GM12878 (cell line): ENCODE measurements around the gene SBDS. TPM values are rescaled to one million over a fixed set of nuclear protein-coding genes. Genes with fewer than 3 reads are reported as not detected.
A peak's percentile ranks its signal among the peaks of the same experiment; 100 is the strongest.
"Not testable (repeated sequence)": the region's sequence is repeated elsewhere in the genome, so short reads cannot be mapped to it uniquely, and the experiment has no call there.

Source experiments
- ATAC-seq: fragments of 200-7000 bp; cut with Tn5 transposase; 3 replicates; pipeline ENCODE4 v1.9.1; 2020; ENCODE audit warnings: mild to moderate bottlenecking, moderate library complexity
- BruUV-seq: library from RNA; stranded (reverse); fragments of 400-500 nt; replicated peaks from 2 replicates; lab custom pipeline; 2021; lab: Mats Ljungman, UMichigan
- CTCF ChIA-PET: fragments of 300-600 bp; sonication (Branson Sonifier 250); formaldehyde crosslinking; extraction: SDS; loops from one replicate; lab custom pipeline; 2021; ENCODE audit warnings: inconsistent platforms; lab: Yijun Ruan, JAX
- POLR2A ChIA-PET: fragments of 350-600 bp; formaldehyde crosslinking; extraction: SDS; loops from one replicate; lab custom pipeline; 2021; ENCODE audit warnings: inconsistent platforms; lab: Charles Lee
- RAD21 ChIA-PET: fragments of 300-600 bp; sonication (Branson Sonifier 250); formaldehyde crosslinking; loops from one replicate; lab custom pipeline; 2023; ENCODE audit warnings: antibody characterized with exemption; ENCODE audit not compliant: unreplicated experiment; lab: Charles Lee
- SMC1A ChIA-PET: fragments of 300-600 bp; sonication (Branson Sonifier 250); formaldehyde crosslinking; loops from one replicate; lab custom pipeline; 2023; ENCODE audit not compliant: unreplicated experiment, uncharacterized antibody; lab: Charles Lee
- DNase-seq: peaks from one replicate; pipeline ENCODE4 v3.0.0-alpha.2; 2011; ENCODE audit warnings: low read depth, low spot score
- FAIRE-seq: peaks from 3 replicates; lab custom pipeline; 2011; peaks lifted over from hg19 to GRCh38; lab: Jason Lieb, UNC
- H2AFZ ChIP-seq: 2 replicates; pipeline ENCODE4 v1.6.0; 2011; ENCODE audit warnings: low read depth, low read length, control low read depth; ENCODE audit not compliant: control insufficient read depth
- H3K27ac ChIP-seq: 2 replicates; pipeline ENCODE4 v1.5.1; 2011; ENCODE audit warnings: control low read depth; ENCODE audit not compliant: control insufficient read depth, insufficient read depth
- H3K27me3 ChIP-seq, 2 experiments: replicated peaks in 1 of 2; 2 replicates each; pipeline versions ENCODE4 v1.6.0 to v1.6.1; 2011; ENCODE audit warnings: low read length in 1 of 2; ENCODE audit not compliant: control insufficient read depth in 2 of 2, insufficient read depth in 2 of 2
- H3K36me3 ChIP-seq, 2 experiments: 2 replicates each; pipeline ENCODE4 v1.5.1; 2011; ENCODE audit warnings: low read length in 1 of 2; ENCODE audit not compliant: control insufficient read depth in 2 of 2, insufficient read depth in 2 of 2
- H3K4me1 ChIP-seq: 2 replicates; pipeline ENCODE4 v1.6.1; 2011; ENCODE audit warnings: mild to moderate bottlenecking, low read length, moderate library complexity, mixed read lengths; ENCODE audit not compliant: control insufficient read depth, insufficient read depth
- H3K4me2 ChIP-seq: 2 replicates; pipeline ENCODE4 v1.6.0; 2011; ENCODE audit warnings: control low read depth; ENCODE audit not compliant: control insufficient read depth, insufficient read depth
- H3K4me3 ChIP-seq: fragments of 200-600 bp; sonication (generic); 2 replicates; pipeline ENCODE4 v1.5.1; 2016
- H3K79me2 ChIP-seq: 2 replicates; pipeline ENCODE4 v1.6.0; 2011; ENCODE audit warnings: low read length; ENCODE audit not compliant: control insufficient read depth, insufficient read depth
- H3K9ac ChIP-seq: 2 replicates; pipeline ENCODE4 v1.8.0; 2011; ENCODE audit warnings: low read length, control low read depth, mixed read lengths; ENCODE audit not compliant: control insufficient read depth, insufficient read depth
- H3K9me3 ChIP-seq: replicated peaks from 3 replicates; pipeline ENCODE4 v1.5.1; 2011; ENCODE audit warnings: mild to moderate bottlenecking, low read length; ENCODE audit not compliant: control insufficient read depth, insufficient read depth
- H4K20me1 ChIP-seq: 2 replicates; pipeline ENCODE4 v1.6.0; 2011; ENCODE audit not compliant: control insufficient read depth, insufficient read depth
- WGBS: methylation state at CpG from one replicate; pipeline ENCODE4 v1.1.6; 2016; ENCODE audit warnings: low lambda C conversion rate; ENCODE audit not compliant: insufficient replicate concordance, insufficient coverage; ENCODE audit errors: missing lambda C conversion rate; 5-methylcytosine and 5-hydroxymethylcytosine counted together
- in situ Hi-C: fragments of 300-500 bp; cut with MboI; formaldehyde crosslinking; loops from 9 replicates; pipeline ENCODE4 v1.14.3; 2018; ENCODE audit warnings: mixed read lengths
- intact Hi-C: fragments of 100-400 bp; cut with micrococcal nuclease; formaldehyde crosslinking; loops from one replicate; pipeline ENCODE4 v1.14.2; 2022; ENCODE audit not compliant: unreplicated experiment
- polyA plus RNA-seq, 11 experiments: library from polyadenylated mRNA; depleted of rRNA in 4 of 11; unstranded in 6 of 11; stranded (reverse) in 5 of 11; fragments of >200 nt; fragmentation: Nextera tagmentation in 4 of 11; fragmentation: Illumina TruSeq in 1 of 11; extraction: Ambion mirVana in 4 of 11; extraction: Trizol in 1 of 11; gene quantifications; 1 replicate in 1 of 11; 2 replicates in 10 of 11; pipeline versions ENCODE4 v1.2.1 to v1.2.3, GENCODE V29; 2011 to 2016; ENCODE audit warnings: inconsistent platforms in 2 of 11, missing spikeins in 2 of 11, low read depth in 1 of 11
- total RNA-seq, 4 experiments: library from RNA; depleted of rRNA in 3 of 4; stranded (reverse); fragments of >200 nt in 3 of 4; fragmentation: Illumina TruSeq in 1 of 4; extraction: Trizol in 1 of 4; gene quantifications; 2 replicates each; pipeline versions ENCODE4 v1.2.1 to v1.2.3, GENCODE V29; 2013 to 2021

Gene SBDS
- total and polyA plus RNA-seq, 10 of the 15 experiments (the other 5 are each of a cell fraction or from before 2014, with no cell fraction given): 22.4 to 63.0 (median 32.8) TPM

- SMC1A ChIA-PET, BruUV-seq, H3K9me3 ChIP-seq, FAIRE-seq, intact Hi-C loops, RAD21 ChIA-PET, H3K79me2 ChIP-seq, in situ Hi-C loops, H3K4me3 ChIP-seq, H3K27me3 ChIP-seq, CTCF ChIA-PET, H3K4me2 ChIP-seq, H3K9ac ChIP-seq, H3K4me1 ChIP-seq, ATAC-seq, H3K27ac ChIP-seq, DNase-seq, H4K20me1 ChIP-seq, H2AFZ ChIP-seq, POLR2A ChIA-PET: not testable (repeated sequence)
- peaks cover 8 to 12% of the 10 kb centered on the region in 2 experiments for H3K36me3 ChIP-seq
- WGBS: 98% methylated on average over 8 of the region's 8 CpGs
These were observed 22.6 kb upstream of the SBDS start for GRCh38 chr7:67017971-67018370.

GRCh38 chr7:67014076-67014622, 18.8 kb upstream of the SBDS start:
- H2AFZ ChIP-seq, H3K9ac ChIP-seq, in situ Hi-C loops, RAD21 ChIA-PET, SMC1A ChIA-PET, CTCF ChIA-PET, H3K9me3 ChIP-seq, H3K4me1 ChIP-seq, H3K79me2 ChIP-seq, H3K4me2 ChIP-seq, FAIRE-seq, intact Hi-C loops, H3K27ac ChIP-seq, H3K4me3 ChIP-seq, H4K20me1 ChIP-seq, DNase-seq, POLR2A ChIA-PET, H3K27me3 ChIP-seq, ATAC-seq, H3K36me3 ChIP-seq: not testable (repeated sequence)
- WGBS: over 99% methylated on average over 9 of the region's 9 CpGs
- BruUV-seq: TSS peak; percentile 28

- H3K27ac ChIP-seq, H3K79me2 ChIP-seq, H4K20me1 ChIP-seq, BruUV-seq, H3K4me1 ChIP-seq, FAIRE-seq, H3K4me2 ChIP-seq, H3K27me3 ChIP-seq, POLR2A ChIA-PET, H3K4me3 ChIP-seq, ATAC-seq, H2AFZ ChIP-seq, RAD21 ChIA-PET, DNase-seq, H3K9ac ChIP-seq, in situ Hi-C loops, H3K9me3 ChIP-seq, H3K36me3 ChIP-seq, CTCF ChIA-PET: not testable (repeated sequence)
- intact Hi-C loops: loop anchor here (10.0 kb wide), 1 partner anchor 455 kb away; no protein-coding TSS in a partner anchor
- SMC1A ChIA-PET: interaction anchor here (0.6 kb wide), 1 partner anchor 16 kb away, joined by 3 read pairs; no protein-coding TSS in a partner anchor
- WGBS: 82% methylated on average over 3 of the region's 3 CpGs
These were observed 14.3 kb upstream of the SBDS start for GRCh38 chr7:67009677-67010076.
